HG02759 (cell line): ENCODE results near the gene NPAS3.

ENCODE experiments used
- ATAC-seq: cut with Tn5 transposase; IDR thresholded peaks from one replicate; pipeline ENCODE4 v1.9.1; 2021; ENCODE audit warnings: mild to moderate bottlenecking, moderate library complexity; ENCODE audit not compliant: unreplicated experiment

Gene NPAS3

DNA sequence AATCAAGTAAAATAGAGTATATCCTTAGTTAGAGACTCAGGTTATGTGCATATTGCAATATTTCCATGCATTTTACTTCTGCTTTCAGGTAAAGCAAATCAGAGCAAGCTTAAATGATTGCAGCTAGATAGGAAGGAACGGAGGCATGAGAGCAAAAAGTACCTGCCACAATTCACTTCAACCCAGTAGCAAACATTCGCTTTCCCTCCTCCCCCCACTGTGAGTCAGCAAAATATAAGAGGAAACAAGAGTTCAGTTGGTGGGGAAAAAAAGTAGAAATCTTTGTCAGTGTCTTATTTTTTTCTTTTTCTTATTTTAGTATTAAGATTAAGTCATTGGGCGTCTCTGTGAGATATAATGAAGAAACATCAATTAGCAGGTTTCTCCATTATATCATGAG, 475.4 kb downstream of the NPAS3 start:
- ATAC-seq: no peak

DNA sequence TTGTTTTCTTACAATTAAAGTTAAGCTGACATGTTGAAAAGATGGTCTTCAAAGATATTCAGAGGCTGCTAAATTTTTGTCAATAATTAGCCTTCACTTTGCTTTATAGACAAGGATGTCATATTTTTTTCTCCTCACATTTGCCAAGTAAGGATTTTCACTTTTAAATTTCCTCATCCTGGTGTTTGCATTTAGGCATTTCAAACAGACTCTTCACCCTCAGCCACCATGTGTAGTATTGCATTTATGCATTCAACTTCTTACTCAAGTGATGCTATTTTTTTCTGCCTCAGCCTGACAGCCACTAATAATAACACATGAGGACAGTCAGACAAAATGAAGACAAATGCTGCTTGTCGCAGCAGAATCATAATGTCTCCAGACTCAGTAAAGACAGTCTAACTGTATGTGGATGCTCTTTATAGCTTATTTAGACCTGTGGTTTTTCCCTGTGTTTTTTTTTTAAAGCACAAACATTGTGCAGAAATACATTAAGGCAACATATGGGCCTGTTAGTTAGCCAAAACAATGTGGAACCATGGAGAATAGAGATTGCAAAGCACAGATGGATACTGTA, 481.5 kb downstream of the NPAS3 start:
- ATAC-seq: no peak

DNA sequence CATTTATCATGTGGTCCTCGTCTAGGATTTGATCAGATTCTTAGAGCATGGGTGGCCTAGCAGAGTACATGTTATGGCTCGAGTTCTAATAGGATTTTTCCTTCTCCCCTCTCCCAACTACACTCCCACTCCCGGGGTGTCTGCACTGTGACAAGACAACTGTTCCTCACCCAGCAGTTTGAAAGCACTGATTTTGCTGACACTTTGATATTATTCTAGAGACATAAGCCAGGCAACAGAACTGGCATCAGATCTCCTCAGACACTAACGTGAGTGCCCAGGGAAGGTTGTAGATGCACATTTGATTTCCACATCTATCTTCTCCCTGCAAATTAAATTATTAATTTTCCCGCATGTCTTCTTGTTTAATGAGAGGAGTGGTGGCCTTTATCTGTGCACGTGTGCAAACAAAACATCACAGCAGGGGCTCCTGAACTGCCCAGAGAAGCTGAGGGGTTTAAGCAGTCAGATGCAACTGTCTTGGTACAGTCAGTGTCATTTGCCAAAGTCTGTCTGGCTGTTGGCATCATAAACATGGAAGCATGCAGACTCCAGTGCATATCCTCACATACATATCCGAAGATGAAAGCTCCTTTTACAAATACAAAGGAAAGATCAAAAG, 491.8 kb downstream of the NPAS3 start:
- no peak for ATAC-seq

DNA sequence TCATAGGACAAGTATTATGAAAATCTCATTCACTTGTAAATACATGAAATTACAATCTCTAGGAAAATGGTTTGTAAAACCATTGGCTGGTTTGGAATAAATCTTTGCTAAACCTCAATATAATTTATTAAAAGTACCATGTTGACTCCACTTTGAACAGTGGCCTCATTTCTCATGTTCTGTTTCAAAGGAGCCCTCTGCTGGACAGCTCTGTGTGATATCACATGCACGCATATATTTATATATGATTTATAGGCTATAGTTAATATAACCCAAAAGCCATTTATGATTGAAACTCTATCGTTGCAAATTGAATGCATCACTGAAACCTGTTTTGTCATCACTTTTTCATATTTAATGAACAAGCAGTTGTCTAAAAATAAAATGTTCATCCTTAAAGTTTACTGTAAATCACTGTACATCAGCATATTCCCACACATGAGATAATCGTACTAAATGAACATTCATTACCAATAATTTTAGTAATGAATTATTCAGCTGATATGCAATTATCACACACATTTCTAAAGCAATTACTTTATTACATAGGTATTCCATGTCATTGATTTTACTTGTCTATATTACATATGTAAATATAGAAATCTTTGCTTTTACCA, 493.8 kb downstream of the NPAS3 start:
- ATAC-seq: no peak

DNA sequence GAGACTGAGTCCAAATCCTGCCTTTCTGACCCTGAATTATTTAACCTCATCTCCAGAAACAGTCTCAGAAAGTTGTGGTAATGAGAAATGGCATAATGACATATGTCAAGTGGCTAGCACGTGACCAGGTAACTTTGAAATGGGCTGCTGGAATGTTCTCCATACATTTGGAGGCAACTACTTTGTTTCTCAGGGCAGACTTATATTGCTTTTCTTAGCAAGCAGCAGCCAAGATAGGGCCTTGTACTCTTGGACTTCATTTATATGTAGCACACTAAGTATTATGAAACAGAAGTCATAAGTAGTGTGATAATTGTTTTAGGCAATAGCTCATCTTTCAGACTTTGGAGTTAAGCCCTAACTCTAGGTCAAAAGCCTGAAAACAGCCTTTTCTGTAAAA, 494.7 kb downstream of the NPAS3 start:
- no peak for ATAC-seq

DNA sequence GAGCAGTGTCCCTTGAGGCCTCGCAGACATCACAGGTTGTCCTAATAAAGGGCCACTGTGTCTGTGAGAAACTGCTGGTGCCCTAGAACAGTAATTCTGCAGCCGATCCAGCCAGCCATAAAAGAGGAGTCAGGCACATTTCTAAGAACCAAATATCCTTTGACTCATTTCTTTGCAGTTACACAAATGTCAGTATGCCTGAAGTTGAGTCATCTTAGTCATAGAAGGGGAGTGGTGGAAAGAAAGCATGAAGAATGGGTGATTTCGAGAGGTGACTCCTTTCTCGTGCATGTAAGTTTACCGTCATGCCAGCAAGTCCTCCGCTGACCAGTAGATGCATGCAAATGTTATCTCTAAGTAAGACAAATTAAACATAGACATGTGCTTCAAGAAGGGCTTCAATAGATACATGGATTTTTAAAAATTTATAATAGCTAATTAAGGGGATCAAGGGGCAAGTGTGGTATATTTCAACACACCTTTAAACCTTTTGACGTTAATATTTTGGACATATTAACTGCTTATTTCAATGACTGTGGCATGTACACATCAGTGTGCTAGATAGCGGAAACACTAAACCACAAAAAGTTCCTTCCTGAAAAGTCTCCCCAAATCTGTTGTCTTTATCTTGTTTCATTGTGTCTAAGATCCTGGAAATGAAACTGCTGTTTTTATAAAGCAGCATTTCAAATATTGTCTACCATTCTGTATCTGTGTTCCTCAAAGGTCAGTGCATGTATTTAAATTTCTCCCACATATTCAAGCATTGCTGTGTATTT, 497.4 kb downstream of the NPAS3 start:
- ATAC-seq: no peak

DNA sequence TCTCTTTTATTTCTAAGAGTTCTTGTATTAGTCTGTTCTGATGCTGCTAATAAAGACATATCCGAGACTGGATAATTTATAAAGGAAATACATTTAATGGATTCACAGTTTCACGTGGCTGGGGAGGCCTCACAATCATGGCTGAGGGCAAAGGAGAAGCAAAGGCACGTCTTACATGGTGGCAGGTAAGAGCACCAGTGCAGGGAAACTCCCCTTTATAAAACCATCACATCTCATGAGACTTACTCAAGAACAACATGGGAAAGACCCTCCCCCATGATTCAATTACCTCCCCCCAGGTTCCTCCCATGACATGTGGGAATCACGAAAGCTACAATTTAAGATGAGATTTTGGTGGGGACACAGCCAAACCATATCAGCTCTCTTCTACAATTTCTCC, 503.0 kb downstream of the NPAS3 start:
- no peak for ATAC-seq

DNA sequence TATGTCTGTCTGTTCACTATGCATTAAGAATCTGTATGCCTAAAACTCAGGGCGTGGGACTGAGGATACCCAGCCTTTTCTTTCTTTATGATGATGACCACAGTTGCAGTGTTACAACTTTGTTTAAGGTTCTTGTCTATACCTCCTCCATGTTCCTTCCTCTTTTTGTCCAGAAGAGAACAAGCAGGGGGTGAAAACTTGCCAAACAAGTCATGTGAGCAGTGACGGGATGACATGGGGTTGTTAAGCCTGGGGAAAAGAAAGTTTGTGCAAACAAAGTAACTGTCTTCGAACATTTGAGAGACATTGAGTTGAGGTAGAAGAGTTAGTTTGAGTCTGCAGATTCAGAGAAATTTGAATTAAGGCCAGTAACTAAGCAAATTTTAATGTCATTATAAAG, 505.5 kb downstream of the NPAS3 start:
- ATAC-seq: no peak

DNA sequence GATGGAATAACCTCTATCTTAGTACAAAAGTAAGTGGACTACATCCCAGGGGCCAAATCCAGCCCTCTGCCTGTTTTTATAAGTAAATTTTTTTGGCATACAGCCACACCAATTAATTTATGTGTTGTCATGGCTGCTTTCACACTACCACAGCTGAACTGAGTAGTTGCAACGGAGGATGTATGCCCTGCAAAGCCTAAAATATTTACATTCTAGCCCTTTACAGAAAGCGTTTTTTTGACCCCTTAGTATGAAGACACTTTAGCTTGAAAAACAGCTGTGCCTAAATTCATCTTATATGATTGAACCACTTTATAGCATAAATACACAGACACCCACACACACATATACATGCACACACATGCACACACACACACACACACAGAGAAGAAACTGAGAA, 510.6 kb downstream of the NPAS3 start:
- ATAC-seq: no peak

DNA sequence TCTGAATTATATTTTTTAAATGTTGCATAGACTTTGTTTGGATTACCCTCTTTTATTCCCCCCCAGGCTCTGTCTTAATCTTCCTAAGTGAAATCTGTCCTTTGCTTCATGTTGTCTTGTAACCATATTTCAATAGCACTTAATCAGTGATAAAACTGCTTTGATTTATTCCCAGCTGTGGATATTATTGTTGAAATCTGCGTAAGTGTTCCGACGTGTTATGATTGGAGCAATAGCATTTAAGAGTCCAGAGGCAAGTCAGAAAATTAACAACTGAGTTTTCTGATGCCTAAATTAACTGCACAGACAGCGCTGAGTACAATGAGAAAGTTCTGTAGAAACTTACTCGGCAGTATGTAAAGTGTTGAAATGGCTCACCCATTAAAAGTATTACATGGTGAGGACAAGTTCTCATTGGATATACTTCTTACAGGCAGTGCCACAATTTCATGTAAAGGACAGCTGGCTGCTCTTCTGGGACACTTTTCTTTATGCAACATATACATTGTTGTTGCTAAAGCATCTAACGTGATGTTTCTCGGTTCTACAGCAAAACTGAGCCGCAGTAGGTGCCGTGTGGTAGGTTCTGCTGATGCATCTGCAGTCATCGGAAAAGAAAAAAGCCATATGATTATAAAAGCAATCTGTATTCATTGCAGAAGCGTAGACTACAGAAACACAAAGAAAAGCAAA, 511.2 kb downstream of the NPAS3 start:
- ATAC-seq: no peak

DNA sequence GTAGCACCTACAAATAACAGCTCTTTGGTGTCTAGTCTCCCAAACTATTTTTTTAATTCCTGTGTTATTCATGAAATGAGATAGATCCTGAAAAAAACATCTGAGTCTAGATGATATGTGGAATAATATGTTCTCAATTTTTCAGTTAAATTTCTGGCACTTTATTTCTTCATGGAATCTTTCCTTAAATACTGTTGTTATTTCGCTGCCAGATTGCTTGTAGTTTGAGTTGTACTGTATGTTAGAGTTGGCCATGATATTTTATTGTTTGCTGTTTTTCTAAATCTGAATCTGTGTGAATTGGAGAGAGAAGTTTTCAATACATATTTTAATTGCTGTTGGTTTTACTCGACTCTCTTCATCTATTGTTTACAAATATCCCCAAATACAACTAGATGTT, 511.7 kb downstream of the NPAS3 start:
- no peak for ATAC-seq

DNA sequence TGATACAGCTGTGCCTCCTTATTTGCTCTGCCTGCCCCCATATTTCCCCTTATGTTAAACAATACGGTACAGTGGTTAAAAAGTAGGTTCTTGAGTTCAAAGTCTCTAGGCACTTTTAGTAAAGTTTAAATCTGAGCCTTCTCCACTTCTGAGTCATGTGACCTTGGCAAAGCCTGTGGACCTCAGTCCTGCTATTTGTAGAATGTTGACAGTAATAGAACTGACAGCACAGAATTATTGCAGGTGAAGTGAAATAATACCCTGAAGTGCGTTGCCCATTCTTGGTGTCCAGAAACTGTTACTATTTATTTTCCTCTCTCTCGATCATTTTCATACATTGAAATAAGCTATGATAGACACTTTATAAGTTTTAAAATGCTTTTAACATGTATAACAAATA, 512.5 kb downstream of the NPAS3 start:
- no peak for ATAC-seq

DNA sequence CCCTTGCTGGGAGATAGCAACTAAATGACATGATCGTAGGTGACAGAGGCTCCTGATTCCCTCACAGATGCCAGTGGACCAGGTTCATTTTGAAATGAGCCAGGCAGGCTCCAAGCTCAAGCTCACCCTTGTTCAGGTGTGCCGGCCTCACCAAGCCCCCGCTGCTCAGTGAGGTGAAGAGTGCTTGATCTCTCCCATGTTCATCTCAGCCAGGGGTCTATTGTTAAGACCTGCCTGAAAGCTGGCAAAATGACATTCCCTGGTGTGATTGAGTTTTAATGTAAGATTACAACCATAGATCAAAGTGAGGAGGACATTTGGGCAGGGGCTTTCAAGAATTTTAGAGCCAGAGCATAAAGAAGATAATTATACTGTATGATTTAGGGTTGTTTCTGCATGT, 514.3 kb downstream of the NPAS3 start:
- ATAC-seq: no peak

DNA sequence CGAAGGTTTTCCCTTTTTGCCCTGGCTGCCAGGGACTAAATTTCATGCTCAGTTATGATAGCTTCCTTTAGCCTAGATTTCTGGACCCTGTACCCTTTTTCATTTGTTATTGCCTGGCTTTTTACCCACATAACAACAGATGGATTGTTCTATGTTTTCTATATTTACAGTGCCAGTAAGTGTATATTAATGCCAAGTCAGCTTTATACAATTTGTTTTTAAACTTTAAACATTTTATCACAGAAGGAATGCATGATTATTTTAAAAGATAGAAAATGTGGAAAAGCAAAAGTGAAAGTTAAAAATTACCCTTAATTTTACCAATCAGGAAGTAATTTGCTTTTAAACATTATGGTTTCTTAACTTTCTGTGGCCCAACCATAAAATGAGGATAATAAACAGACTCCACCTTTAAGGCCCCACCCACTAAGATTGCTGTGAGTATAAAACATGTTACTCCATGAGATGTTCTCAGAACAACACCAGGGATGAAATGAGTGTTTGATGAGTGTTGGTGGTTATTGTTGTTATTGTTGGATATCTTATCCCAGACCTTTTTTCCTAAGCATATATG, 515.4 kb downstream of the NPAS3 start:
- no peak for ATAC-seq

DNA sequence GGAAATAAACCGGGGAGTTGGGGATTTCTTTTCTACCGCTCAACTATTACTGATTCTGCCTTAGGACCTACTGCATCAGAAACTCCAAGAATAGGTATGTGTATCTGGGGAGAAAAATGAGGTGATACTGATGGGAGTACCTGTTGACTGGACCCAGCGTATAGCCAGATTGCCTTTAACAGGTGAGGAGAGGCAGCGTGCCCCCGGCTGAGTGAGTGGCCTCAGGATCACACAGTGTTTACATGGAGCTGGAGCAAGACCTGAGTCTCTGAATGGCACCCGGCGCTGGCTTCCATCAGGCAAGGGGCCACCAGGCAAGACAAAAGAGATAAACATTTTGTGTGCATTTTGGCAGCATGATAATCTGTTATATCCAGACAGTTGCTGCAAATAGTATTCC, 516.0 kb downstream of the NPAS3 start:
- no peak for ATAC-seq

DNA sequence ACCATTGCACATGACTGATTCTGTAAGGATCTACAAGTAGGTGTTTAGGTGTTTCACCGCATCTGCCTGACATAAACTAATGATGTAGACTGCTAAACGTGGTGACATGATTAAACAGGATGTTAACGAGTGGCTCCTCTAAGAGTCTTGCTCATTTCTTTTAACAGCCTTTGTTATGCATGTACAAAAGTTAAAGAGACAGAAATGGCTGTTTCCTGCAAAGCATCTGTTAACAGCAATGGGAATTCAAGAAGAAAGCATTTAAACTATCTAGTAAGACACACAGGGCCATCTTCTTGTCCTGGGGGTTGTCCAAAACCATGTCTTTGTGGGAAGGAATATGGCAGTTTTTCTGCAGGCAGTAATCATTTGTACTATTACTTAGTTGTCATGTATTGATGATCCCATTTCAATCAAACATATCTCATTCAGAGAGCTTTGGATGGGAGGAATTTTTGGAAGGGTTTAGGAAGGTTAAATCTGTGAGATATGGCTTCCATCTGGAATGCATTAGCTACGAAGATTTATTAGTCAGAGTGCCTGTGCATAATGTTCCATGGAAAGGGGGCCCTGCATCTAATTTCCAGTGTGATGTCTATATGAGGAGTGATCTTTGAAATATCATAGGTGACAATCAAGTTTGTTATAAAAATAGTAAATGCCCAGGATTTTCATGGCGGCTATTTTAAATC, 517.1 kb downstream of the NPAS3 start:
- no peak for ATAC-seq

DNA sequence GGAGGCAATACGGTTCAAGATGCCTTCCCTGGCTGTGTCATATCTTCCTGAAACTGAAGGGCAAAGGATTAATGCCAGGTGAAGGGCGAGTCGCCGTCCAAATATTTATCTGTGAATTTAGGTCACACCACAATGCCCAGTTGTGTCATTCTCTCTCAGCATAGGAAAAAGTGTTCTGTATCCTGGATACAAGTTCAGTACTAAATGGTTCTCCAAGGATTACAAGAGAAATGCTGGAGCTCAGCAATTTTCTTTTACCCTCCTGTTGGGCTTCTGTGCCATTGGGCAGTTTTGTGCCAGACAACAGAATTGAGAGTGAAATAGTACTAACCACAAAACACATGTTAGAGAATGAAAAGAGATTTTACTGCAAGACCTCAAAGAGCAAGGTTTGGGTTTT, 518.3 kb downstream of the NPAS3 start:
- ATAC-seq: no peak

DNA sequence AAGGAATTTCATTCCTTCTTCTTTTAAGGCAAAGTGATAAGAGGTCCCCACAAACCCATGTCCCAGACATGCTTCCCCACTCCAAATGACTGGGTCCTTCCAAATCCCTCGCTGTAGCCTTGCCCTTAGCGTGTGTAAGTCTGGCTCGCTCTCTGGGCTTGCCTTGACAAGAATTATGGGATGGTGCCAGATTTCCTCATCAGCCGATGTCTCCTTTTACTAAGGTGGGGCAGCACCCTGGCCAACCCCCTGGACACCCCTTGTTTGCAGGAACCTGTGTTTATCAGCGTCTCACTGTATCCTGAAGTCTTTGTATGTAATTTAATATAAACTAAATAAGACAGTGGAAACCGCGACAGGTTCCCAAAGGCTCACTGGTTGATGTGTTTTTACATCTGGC, 518.9 kb downstream of the NPAS3 start:
- ATAC-seq: no peak

DNA sequence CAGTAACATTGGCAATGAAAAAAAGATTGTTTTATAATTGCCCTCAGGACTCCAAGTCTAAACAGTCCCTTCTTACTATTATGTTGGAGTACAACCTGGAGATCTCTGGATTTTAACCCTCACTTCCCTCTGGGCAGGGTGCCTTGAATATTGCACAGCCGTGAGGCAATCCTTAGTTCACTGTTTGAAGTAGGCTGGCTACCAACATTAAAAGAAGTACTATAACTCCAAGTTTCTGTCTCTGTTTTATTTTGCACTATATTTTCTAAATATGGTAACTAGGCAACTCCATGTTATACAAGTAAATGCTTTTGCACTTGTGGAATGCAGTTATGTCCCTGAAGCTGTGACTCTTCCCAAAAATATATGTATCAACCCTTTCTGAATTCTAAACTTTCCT, 521.5 kb downstream of the NPAS3 start:
- ATAC-seq: no peak

DNA sequence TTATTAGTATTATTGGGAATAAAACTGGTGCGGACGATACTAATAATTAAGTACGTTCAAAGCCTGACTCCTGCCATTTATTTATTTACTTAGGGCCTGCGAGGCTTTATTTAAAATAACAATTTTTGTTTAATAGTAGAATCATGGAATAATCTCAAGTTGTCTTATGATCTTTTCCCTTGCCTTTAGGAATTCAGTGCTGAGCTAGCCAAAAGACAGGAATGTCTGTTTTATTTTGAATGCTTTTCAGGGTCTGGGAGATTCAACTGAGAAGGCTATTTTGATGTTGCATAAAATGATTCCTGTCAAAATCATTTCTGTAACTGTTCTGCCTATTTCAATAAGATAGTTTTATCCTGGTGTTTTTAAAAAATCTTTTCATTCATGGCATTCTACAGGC, 522.4 kb downstream of the NPAS3 start:
- ATAC-seq: no peak

DNA sequence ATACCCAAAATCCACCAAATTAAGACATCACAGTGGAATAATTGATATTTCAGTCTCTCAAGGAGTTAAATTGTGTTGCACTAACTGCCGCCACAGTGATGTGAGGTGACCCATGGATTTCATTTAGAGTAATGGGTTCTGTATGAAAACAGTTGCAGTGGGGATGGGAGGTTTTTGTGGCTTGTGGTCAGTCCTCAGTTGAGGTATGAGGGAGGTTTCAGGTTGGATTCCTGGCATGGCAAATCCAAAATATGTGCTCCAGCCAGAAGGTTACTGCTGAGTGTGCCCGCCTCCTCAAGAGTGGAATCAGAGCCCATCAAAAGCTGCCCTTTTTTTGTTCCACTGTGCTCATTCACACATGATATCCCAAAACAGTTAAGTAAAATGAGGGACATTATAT, 525.1 kb downstream of the NPAS3 start:
- ATAC-seq: no peak
